ENCODE measurements around the gene RAD51AP1.
"Not testable (repeated sequence)": the region's sequence is repeated elsewhere in the genome, so short reads cannot be mapped to it uniquely, and the experiment has no call there.

RAD51AP1 gene

GRCh38 chr12:4505376-4505986 lies 33.2 kb upstream of the RAD51AP1 start:
- TF ChIP-seq CTCF (IDR thresholded peaks at IDR 0.05; ENCODE audit: low read depth, low read length), result no peak
- Histone ChIP-seq H3K36me3 (peaks cover 10% of the 10 kb centered on the region; the same call in 1 of the 2 replicates), H3K9me3 (ENCODE audit: severe bottlenecking) (no peaks in the 10 kb centered on the region), H3K4me3 (ENCODE audit: low read depth, low read length) (no peak overlapping the region), H3K27ac (no peak overlapping the region), H3K27me3 (ENCODE audit: insufficient read depth, low read depth, severe bottlenecking) (no peaks in the 10 kb centered on the region)
- DNase-seq, result no peak

GRCh38 chr12:4506430-4506829 lies 32.3 kb upstream of the RAD51AP1 start:
- DNase-seq, result no peak
- Histone ChIP-seq H3K36me3 (peaks cover 10% of the 10 kb centered on the region; the same call in 1 of the 2 replicates), H3K27ac (no peak overlapping the region), H3K9me3 (ENCODE audit: severe bottlenecking) (no peaks in the 10 kb centered on the region), H3K27me3 (ENCODE audit: insufficient read depth, low read depth, severe bottlenecking) (no peaks in the 10 kb centered on the region), H3K4me3 (ENCODE audit: low read depth, low read length) (no peak overlapping the region)
- no peak for TF ChIP-seq CTCF (IDR thresholded peaks at IDR 0.05; ENCODE audit: low read depth, low read length)

- peaks cover 10% of the 10 kb centered on the region; the same call in 1 of the 2 replicates for H3K36me3 ChIP-seq
- DNase-seq, result no peak
- H3K4me3 ChIP-seq (ENCODE audit: low read depth, low read length), result no peak overlapping the region
- TF ChIP-seq CTCF (IDR thresholded peaks at IDR 0.05; ENCODE audit: low read depth, low read length), result no peak
- H3K9me3 ChIP-seq (ENCODE audit: severe bottlenecking), result no peaks in the 10 kb centered on the region
- no peak overlapping the region for H3K27ac ChIP-seq
- H3K27me3 ChIP-seq (ENCODE audit: insufficient read depth, low read depth, severe bottlenecking), result no peaks in the 10 kb centered on the region
Measured at GRCh38 chr12:4506870-4507269, 31.8 kb upstream of the RAD51AP1 start.

GRCh38 chr12:4508503-4508902 lies 30.2 kb upstream of the RAD51AP1 start:
- not testable (repeated sequence) for DNase-seq; H3K9me3 ChIP-seq (ENCODE audit: severe bottlenecking); H3K27ac ChIP-seq; H3K27me3 ChIP-seq (ENCODE audit: insufficient read depth, low read depth, severe bottlenecking); H3K4me3 ChIP-seq (ENCODE audit: low read depth, low read length)
- H3K36me3 ChIP-seq, result peaks cover 10% of the 10 kb centered on the region; the same call in 1 of the 2 replicates

GRCh38 chr12:4509269-4509668 lies 29.4 kb upstream of the RAD51AP1 start:
- H3K4me3 ChIP-seq (ENCODE audit: low read depth, low read length); H3K27me3 ChIP-seq (ENCODE audit: insufficient read depth, low read depth, severe bottlenecking); H3K9me3 ChIP-seq (ENCODE audit: severe bottlenecking); H3K36me3 ChIP-seq; H3K27ac ChIP-seq; DNase-seq: not testable (repeated sequence)

GRCh38 chr12:4518106-4518728 lies 20.5 kb upstream of the RAD51AP1 start:
- no peak for DNase-seq
- no peaks in the 10 kb centered on the region for H3K9me3 ChIP-seq (ENCODE audit: severe bottlenecking)
- H3K36me3 ChIP-seq, result peaks cover 11% of the 10 kb centered on the region
- no peak overlapping the region for H3K27ac ChIP-seq
- TF ChIP-seq CTCF (IDR thresholded peaks at IDR 0.05; ENCODE audit: low read depth, low read length), result no peak
- no peaks in the 10 kb centered on the region for H3K27me3 ChIP-seq (ENCODE audit: insufficient read depth, low read depth, severe bottlenecking)
- no peak overlapping the region for H3K4me3 ChIP-seq (ENCODE audit: low read depth, low read length)

GRCh38 chr12:4523443-4523842 lies 15.2 kb upstream of the RAD51AP1 start:
- not testable (repeated sequence) for H3K9me3 ChIP-seq (ENCODE audit: severe bottlenecking); H3K4me3 ChIP-seq (ENCODE audit: low read depth, low read length); H3K27ac ChIP-seq; H3K27me3 ChIP-seq (ENCODE audit: insufficient read depth, low read depth, severe bottlenecking); DNase-seq
- peaks cover 16% of the 10 kb centered on the region for H3K36me3 ChIP-seq

Data from WERI-Rb-1 (cell line).